ENCODE results near the gene RRP36. TPM values are rescaled to one million over a fixed set of nuclear protein-coding genes. Genes with fewer than 3 reads are reported as not detected.

RRP36 gene
- polyA plus RNA-seq, 4 donors, result 37.6 to 64.1 (median 58.5) TPM

- DNase-seq (ENCODE audit: low read depth in 4 of 4, low spot score in 3 of 4), result no peak
Measured at GRCh38 chr6:43006251-43006650, 15.2 kb upstream of the RRP36 start.

DNA sequence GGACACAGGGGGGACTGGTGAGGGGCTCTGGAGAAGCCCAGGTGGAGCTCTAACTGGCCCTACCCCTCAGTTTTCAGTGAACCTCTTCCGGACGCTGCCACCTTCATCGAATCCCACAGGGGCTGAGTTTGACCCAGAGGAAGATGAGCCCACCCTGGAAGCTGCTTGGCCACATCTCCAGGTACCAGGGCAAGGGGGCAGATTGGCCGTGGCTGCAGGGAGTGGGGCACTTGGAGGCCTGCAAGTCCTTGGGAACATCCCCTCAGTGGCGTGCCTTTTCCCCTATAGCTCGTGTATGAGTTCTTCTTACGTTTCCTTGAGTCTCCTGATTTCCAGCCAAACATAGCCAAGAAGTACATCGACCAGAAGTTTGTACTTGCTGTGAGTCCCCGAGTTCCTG, 14.3 kb upstream of the RRP36 start:
- no peak for DNase-seq (ENCODE audit: low read depth in 4 of 4, low spot score in 3 of 4)

DNA sequence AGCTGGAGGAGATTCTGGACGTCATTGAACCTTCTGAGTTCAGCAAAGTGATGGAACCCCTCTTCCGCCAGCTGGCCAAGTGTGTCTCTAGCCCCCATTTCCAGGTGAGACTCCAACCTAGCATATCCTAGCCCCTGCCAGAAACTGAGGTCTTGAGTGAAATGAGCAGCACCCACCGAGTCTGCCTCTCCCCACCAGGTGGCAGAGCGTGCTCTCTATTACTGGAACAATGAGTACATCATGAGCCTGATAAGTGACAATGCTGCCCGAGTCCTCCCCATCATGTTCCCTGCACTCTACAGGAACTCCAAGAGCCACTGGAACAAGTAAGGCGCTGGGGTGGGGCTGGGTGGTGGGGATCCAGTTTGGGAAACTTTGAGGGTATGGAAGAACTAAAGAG, 12.3 kb upstream of the RRP36 start:
- no peak for DNase-seq (ENCODE audit: low read depth in 4 of 4, low spot score in 3 of 4)

DNA sequence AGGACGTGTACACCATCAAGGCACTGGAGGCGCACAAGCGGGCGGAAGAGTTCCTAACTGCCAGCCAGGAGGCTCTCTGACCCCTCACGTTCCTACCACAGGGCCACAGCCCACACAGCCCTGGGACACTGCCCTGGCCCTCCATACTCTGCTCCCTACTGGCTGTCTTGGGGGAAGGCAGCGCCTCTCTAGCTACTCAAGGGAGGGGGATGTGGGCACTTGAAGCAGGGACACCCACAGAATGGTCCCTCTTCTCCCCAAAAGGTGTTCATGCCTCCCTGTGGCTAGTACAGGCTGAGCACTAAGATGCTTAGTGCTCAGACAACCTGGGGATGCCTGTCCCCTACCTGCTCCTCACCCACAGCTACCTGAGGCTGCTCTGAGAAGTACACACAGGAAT, 10.2 kb upstream of the RRP36 start:
- no peak for DNase-seq (ENCODE audit: low read depth in 4 of 4, low spot score in 3 of 4)

DNA sequence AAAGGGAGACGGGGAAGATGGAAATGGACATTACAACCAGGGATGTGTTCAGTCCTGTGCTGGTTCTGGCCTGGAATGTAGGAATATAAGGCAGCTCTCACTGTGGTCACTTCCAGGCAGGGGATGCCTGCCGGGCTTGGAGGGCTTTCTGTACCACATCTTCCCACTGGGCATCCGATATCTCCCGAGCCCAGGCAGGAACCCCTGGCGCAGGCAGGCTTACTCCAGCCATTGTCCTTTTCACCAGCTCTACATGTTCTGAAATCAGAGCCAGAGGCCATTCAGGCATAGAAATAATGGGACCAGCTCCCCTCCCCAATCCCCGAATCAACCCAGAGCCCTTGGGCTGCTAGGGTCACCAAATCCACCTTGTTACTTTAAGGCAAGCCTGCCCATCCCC, 9.1 kb upstream of the RRP36 start:
- no peak for DNase-seq (ENCODE audit: low read depth in 4 of 4, low spot score in 3 of 4)

GRCh38 chr6:43013097-43013842, 8.2 kb upstream of the RRP36 start:
- DNase-seq (ENCODE audit: low read depth in 4 of 4, low spot score in 3 of 4), result no peak

DNA sequence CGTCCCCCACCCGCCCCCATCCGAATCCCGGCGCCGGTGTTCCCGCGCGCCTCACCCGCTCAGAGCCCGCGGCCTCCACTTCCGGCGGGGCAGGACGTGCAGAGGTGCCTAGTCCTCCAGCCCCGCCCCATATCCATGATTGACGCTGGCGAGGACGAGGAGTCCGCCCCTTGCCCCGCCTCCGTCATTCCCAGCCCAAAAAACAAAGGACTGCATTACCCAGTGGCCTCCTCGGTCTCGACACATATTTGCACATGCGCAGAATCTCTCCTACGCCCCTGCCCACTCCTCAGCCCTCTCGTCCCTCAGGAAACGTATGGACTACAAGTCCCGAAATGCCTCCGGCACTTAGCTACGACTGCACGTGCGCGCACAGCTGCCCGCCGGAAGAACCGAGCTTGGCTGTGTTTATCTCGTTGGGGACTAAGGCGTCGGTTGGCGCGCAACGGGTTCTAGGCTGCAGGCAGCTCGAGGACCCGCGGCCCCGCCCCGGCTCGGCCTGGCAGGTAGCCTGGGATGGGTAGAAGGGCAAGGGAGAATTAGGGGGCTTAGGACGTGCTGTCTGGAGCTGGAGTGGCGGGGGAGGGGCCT, 7.5 kb upstream of the RRP36 start, which contains the start of the genes KLHDC3 and MEA1:
KLHDC3 (plus strand) TSS at position 407 of the 591 bp plus-strand sequence. CDS start 2,944 bp downstream, outside the sequence.
MEA1 (minus strand) TSS at position 104 of the 591 bp plus-strand sequence. CDS start 133 bp downstream, outside the sequence.
- peak; percentile 99 to 100 (median 100) for DNase-seq (ENCODE audit: low read depth in 4 of 4, low spot score in 3 of 4)

DNA sequence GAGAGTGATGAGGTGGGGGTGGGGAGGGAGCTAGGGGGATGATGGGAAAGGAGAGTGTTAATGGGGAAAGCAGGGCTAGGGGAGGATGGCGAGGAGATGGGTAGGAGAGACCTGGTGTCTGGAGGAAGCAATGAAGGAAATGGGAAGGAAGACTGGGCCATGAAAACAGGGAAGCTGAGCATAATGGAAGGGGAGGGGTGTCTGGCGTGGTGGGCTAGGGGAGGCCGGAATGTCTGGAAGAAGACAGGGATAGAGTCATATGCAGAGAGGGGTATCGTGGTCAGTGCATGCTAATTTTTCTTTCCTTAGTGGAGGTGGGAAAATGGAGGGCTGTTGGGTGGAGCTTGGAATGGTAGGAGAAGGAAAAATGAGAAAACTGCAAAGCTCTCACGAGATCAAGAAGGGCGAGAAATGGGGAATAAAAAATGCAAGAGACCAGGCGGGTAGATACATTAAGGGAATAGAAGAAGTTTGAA, 7.0 kb upstream of the RRP36 start:
- DNase-seq (ENCODE audit: low read depth in 4 of 4, low spot score in 3 of 4), result no peak

DNA sequence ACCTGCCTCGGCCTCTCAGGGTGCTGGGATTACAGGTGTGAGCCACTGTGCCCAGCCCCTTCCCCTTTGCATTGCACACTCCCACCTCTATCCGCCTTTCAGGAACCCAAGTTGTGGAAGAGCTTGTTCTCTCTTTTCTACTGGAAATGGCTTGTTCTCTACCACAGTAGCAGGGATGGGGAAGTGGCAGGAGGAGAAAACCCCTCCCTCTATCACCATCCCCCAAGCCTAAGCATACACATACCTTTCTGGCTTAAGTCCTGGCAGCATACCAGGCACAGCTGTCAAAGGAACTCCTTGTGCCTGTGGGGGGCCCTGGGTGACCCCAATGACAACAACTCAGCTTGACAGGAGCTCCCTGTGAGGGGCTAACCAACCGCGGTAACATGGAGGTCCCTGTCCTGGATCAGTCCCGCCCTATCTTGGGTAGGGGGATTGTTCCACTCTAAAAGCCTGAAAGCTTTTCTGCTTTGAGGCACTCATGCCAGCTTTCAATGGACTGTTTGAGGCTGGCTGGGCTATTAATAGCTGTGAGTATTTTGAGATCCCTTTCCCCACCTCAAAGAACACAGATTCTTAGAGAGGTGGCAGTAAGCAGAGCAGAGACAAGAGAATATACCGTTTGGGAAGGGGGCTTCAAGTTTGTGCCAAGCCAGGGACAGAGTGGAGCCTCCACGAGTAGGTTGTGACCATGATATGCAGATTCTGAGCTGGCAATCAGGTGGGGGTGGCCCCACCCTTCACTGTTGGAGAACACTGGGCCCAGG, 5.1 kb upstream of the RRP36 start:
- no peak for DNase-seq (ENCODE audit: low read depth in 4 of 4, low spot score in 3 of 4)

DNA sequence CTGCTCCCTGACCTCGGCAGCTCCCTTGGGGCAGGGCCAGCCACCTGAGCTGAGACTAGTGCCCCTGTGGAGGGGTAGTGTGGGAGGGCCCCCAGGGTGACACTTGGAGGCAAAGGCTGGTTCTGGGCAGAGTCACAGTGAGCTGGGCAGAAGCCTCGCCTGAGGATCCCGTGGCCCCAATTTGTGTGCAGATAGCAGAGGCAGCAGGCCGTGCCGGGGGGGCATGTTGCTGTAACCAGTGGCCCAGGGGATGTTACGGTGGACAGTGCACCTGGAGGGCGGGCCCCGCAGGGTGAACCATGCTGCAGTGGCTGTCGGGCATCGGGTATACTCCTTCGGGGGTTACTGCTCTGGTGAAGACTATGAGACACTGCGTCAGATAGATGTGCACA, 4.5 kb upstream of the RRP36 start:
- no peak for DNase-seq (ENCODE audit: low read depth in 4 of 4, low spot score in 3 of 4)

GRCh38 chr6:43019152-43019551, 2.3 kb upstream of the RRP36 start:
- DNase-seq (ENCODE audit: low read depth in 4 of 4, low spot score in 3 of 4), result no peak

DNA sequence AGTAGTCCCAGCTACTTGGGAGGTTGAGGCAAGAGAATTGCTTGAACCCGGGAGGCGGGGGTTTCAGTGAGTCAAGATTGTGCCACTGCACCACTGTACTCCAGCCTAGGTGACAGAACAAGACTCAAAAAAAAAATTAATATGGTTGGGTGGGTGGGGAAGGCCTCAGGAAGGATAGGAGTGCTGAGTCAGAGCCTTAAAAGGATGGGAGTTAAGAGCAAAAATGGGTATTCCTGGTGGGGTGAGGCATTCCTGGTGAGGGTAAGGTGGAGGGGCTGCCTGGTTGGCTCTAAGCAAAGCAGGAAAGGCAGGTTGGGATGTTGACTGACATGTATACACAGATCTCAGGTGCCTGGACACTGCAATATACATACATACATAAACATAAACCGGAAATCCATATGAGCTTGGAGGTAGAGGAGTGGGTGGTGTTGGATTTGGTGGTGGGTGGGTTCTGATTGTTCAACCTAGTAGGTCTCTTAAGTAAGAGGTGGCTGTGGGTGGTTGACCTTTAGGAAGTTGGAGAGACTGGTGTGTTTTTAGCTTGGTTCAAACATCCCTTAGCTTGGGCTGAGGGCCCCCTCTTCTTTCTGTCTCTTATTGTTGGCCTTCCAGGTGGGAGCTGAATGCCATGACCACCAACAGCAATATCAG, 1.2 kb upstream of the RRP36 start:
- no peak for DNase-seq (ENCODE audit: low read depth in 4 of 4, low spot score in 3 of 4)

DNA sequence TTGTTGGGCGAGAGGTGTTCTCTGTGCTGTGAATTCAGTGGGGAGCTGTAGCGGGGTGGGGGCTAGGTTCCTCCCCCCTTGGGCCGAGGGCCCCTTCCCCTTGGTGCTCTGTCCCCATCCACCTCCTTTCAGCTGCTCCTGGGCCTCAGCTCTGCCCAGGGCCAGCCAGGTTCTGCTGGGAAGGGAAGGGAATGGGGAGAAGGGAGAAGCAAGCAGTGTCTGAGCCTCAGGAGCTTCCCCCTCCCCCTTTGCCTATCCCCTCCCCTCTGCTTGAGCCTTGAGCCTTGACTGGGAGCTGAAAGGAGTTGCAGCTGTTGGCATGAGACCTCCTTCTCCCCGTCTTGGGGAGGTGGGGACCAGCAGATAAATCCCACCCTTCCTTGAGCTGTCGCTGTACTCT, 576 bp upstream of the RRP36 start:
- peak in 1 of 4 donors; percentile 21 for DNase-seq (ENCODE audit: low read depth in 4 of 4, low spot score in 3 of 4)

GRCh38 chr6:43024436-43024835, 3.0 kb downstream of the RRP36 start:
- DNase-seq (ENCODE audit: low read depth in 4 of 4, low spot score in 3 of 4), result no peak

- DNase-seq (ENCODE audit: low read depth in 4 of 4, low spot score in 3 of 4), result no peak
Measured at GRCh38 chr6:43026365-43026764, 4.9 kb downstream of the RRP36 start.

GRCh38 chr6:43029120-43029519, 7.7 kb downstream of the RRP36 start:
- DNase-seq (ENCODE audit: low read depth in 4 of 4, low spot score in 3 of 4), result no peak

DNA sequence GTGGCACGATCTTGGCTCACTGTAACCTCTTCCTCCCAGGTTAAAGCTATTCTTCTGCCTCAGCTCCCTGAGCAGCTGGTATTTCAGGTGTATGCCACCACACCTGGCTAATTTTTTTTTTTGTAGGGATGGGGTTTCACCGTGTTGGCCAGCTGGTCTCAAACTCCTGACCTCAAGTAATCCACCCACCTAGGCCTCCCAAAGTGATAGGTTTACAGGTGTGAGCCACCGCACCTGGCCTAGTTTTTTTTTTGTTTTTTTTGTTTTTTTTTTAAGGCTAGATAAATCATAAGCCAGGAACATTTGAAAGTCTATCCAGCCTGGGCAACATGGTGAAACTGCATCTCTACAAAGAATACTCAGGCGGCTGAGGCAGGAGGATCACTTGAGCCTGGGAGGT, 10.9 kb downstream of the RRP36 start:
- DNase-seq (ENCODE audit: low read depth in 4 of 4, low spot score in 3 of 4), result no peak

- DNase-seq (ENCODE audit: low read depth in 4 of 4, low spot score in 3 of 4), result no peak
Measured at GRCh38 chr6:43033496-43034189, 12.2 kb downstream of the RRP36 start.

GRCh38 chr6:43034190-43034525, 12.7 kb downstream of the RRP36 start:
- no peak for DNase-seq (ENCODE audit: low read depth in 4 of 4, low spot score in 3 of 4)

DNA sequence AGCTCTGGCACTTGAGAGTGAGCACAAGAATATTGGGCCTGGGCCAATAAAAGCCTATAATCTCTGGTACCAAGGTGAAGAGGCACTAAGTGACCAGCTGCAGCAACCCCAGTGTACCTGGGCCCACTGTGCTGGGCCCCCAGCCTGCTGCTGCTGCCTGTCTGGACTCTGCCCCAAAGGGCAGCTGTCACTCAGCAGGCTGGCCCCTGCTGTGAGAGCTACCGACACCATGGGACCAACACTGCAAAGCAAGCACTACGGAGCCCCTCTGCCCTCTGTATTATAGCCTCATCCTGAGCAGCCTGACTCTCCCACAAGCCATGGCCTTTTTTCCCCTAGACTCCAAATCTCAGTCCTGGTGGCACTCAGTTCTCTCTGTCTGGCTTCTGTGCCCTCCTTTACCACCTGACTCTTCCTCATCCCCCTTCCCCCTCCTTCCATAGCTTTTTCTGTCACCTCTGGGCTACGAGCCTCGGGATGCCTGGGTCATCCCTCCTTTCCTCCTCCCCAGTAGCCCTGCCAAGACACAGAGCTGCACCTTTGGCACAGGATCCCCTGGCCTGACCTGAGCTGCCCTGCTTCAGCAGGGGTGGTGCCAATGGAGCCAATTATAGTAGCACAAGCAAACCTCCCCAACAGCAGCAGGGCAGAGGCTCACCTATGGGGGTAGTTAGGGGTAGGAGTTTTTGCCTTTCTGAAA, 14.2 kb downstream of the RRP36 start:
- DNase-seq (ENCODE audit: low read depth in 4 of 4, low spot score in 3 of 4), result no peak

All from left renal pelvis (tissue), 4 donors.